ENCODE measurements around the gene TRAPPC3. TPM values are rescaled to one million over a fixed set of nuclear protein-coding genes. Genes with fewer than 3 reads are reported as not detected.

Gene TRAPPC3
- total RNA-seq, 1 experiment from 2014 or later = 52.7 TPM

DNA sequence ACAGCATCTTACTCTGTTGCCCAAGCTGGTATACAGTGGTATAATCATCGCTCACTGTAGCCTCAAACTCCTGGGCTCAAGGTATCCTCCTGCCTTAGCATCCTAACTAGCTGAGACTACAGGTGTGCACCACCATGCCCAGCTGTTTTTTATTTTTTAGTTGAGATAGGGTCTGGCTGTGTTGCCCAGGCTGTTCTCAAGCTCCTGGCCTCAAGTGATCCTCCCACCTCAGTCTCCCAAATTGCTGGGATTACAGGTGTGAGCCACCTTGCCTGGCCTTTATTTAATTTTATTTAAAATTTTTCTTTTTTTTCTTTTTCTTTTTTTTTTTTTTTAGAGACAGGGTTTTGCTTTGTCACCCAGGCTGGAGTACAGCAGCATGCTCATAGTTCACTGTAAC lies 15.9 kb upstream of the TRAPPC3 start:
- no peak overlapping the region for H2BK20ac ChIP-seq (ENCODE audit: low read depth, low read length, poor library complexity, severe bottlenecking)
- no peak overlapping the region for H3K4me2 ChIP-seq (ENCODE audit: insufficient read depth, insufficient read length, low read length)
- no peak overlapping the region for H4K5ac ChIP-seq (ENCODE audit: insufficient read length, low read depth, low read length)
- H2BK120ac ChIP-seq (ENCODE audit: low read depth, low read length, poor library complexity, severe bottlenecking) = no peak overlapping the region
- peaks cover 2% of the 10 kb centered on the region; the same call in 1 of the 2 replicates for H3K79me2 ChIP-seq (ENCODE audit: insufficient read depth, low read length)
- H3K27me3 Mint-ChIP-seq (ENCODE audit: low read depth) = no peaks in the 10 kb centered on the region
- H3T11ph ChIP-seq (ENCODE audit: low read length) = no peak overlapping the region
- no peak overlapping the region for H3K56ac ChIP-seq (ENCODE audit: insufficient read length, low read depth, low read length)
- TF ChIP-seq, protein P1, sequence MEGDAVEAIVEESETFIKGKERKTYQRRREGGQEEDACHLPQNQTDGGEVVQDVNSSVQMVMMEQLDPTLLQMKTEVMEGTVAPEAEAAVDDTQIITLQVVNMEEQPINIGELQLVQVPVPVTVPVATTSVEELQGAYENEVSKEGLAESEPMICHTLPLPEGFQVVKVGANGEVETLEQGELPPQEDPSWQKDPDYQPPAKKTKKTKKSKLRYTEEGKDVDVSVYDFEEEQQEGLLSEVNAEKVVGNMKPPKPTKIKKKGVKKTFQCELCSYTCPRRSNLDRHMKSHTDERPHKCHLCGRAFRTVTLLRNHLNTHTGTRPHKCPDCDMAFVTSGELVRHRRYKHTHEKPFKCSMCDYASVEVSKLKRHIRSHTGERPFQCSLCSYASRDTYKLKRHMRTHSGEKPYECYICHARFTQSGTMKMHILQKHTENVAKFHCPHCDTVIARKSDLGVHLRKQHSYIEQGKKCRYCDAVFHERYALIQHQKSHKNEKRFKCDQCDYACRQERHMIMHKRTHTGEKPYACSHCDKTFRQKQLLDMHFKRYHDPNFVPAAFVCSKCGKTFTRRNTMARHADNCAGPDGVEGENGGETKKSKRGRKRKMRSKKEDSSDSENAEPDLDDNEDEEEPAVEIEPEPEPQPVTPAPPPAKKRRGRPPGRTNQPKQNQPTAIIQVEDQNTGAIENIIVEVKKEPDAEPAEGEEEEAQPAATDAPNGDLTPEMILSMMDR (conservative IDR thresholded peaks at IDR 0.05) = no peak
- no CpG with 5 or more reads among the region's 1 CpG for WGBS (ENCODE audit: extremely low coverage, insufficient read length, low lambda C conversion rate)
- no peaks in the 10 kb centered on the region; a peak in 3 of 7 replicates for H3K36me3 Mint-ChIP-seq (ENCODE audit: insufficient read depth in 1 of 3, low read depth in 3 of 3)
- no peak overlapping the region for H3K18ac ChIP-seq (ENCODE audit: insufficient read length, low read depth, low read length)
- no peak overlapping the region for H3K27ac Mint-ChIP-seq
- no peak for DNase-seq
- no peak overlapping the region for H2AK5ac ChIP-seq (ENCODE audit: insufficient read length, low read length)
- no peaks in the 10 kb centered on the region for H3K4me1 ChIP-seq (ENCODE audit: insufficient read depth, low read length)
- H2AFZ ChIP-seq (ENCODE audit: low read length) = no peak overlapping the region
- H2BK15ac ChIP-seq (ENCODE audit: low read depth, low read length) = no peak overlapping the region
- H3K9me3 Mint-ChIP-seq = no peaks in the 10 kb centered on the region
- H3K79me1 ChIP-seq (ENCODE audit: insufficient read depth, low read depth, low read length, poor library complexity, severe bottlenecking) = peaks cover 3% of the 10 kb centered on the region
- no peak overlapping the region for H3K14ac ChIP-seq (ENCODE audit: insufficient read depth, low read length)
- H3K4ac ChIP-seq (ENCODE audit: low read depth, low read length) = no peak overlapping the region
- H3K9ac ChIP-seq (ENCODE audit: extremely low read depth, insufficient read length, low read length) = no peak overlapping the region
- H3K4me1 Mint-ChIP-seq = peaks cover 14 to 19% of the 10 kb centered on the region in 2 experiments
- H3K27me3 ChIP-seq (ENCODE audit: insufficient read depth, low read length) = no peaks in the 10 kb centered on the region
- H2BK5ac ChIP-seq (ENCODE audit: insufficient read length, low read length) = no peak overlapping the region
- no peaks in the 10 kb centered on the region for H3K9me3 ChIP-seq (ENCODE audit: control insufficient read depth, low read depth, low read length)
- no peak overlapping the region for H3K4me3 Mint-ChIP-seq
- no peak overlapping the region for H2BK12ac ChIP-seq (ENCODE audit: insufficient read length, low read depth, low read length)
- H4K8ac ChIP-seq (replicated peaks; ENCODE audit: insufficient read length, low read depth, low read length) = no peak overlapping the region
- no peak overlapping the region for H3K23ac ChIP-seq (ENCODE audit: insufficient read length, low read depth, low read length)
- no peaks in the 10 kb centered on the region for H4K20me1 ChIP-seq (ENCODE audit: control insufficient read depth, insufficient read depth, insufficient read length)
- no peaks in the 10 kb centered on the region for H3K23me2 ChIP-seq (ENCODE audit: insufficient read length, low read depth, low read length, poor library complexity, severe bottlenecking)
- no peak overlapping the region for H3K27ac ChIP-seq (ENCODE audit: insufficient read length, low read depth, low read length)
- no peak overlapping the region for H4K91ac ChIP-seq (ENCODE audit: insufficient read length, low read depth, low read length)
